Loucy (cell line): Measurements from ENCODE around the gene C22orf39.

Experiments
- H2AFZ ChIP-seq: fragments of 200-600 bp; sonication (generic); 2 replicates; pipeline ENCODE4 v1.6.0; 2016; ENCODE audit warnings: antibody characterized with exemption, mild to moderate bottlenecking, low read length, moderate library complexity
- H3F3A ChIP-seq: fragments of 200-600 bp; 2 replicates; pipeline ENCODE4 v1.6.0; 2016; ENCODE audit warnings: antibody characterized with exemption, low read depth, mild to moderate bottlenecking
- H3K27me3 ChIP-seq: fragments of 200-600 bp; sonication (generic); 2 replicates; pipeline ENCODE4 v1.6.1; 2014; ENCODE audit warnings: low read length, mild to moderate bottlenecking; ENCODE audit not compliant: insufficient read depth, poor library complexity, severe bottlenecking
- H3K36me3 ChIP-seq: fragments of 200-600 bp; sonication (generic); 2 replicates; pipeline ENCODE4 v1.6.1; 2016; ENCODE audit warnings: low read length; ENCODE audit not compliant: insufficient read depth
- H3K4me1 ChIP-seq: fragments of 200-600 bp; sonication (generic); 2 replicates; pipeline ENCODE4 v1.5.1; 2014; ENCODE audit warnings: low read length, mild to moderate bottlenecking; ENCODE audit not compliant: insufficient read depth, poor library complexity, severe bottlenecking
- H3K4me2 ChIP-seq: fragments of 200-600 bp; sonication (generic); 2 replicates; pipeline ENCODE4 v1.6.0; 2014; ENCODE audit warnings: antibody characterized with exemption, low read length, low read depth, mild to moderate bottlenecking; ENCODE audit not compliant: poor library complexity, severe bottlenecking
- H3K4me3 ChIP-seq: fragments of 200-600 bp; sonication (generic); 2 replicates; pipeline ENCODE4 v1.5.1; 2014; ENCODE audit warnings: low read length, mild to moderate bottlenecking, mixed read lengths; ENCODE audit not compliant: poor library complexity, severe bottlenecking
- H3K79me2 ChIP-seq: fragments of 200-600 bp; sonication (generic); 2 replicates; pipeline ENCODE4 v1.6.1; 2014; ENCODE audit warnings: low read length; ENCODE audit not compliant: insufficient read depth
- H3K9ac ChIP-seq: fragments of 200-600 bp; sonication (generic); 2 replicates; pipeline ENCODE4 v1.6.0; 2014; ENCODE audit warnings: mild to moderate bottlenecking, low read depth, low read length, moderate library complexity; ENCODE audit not compliant: poor library complexity, severe bottlenecking
- H3K9me2 ChIP-seq: fragments of 200-600 bp; sonication (generic); replicated peaks from 2 replicates; pipeline ENCODE4 v1.6.1; 2016; ENCODE audit warnings: low read depth, low read length, mixed read lengths
- H3K9me3 ChIP-seq: fragments of 200-600 bp; sonication (generic); 2 replicates; pipeline ENCODE4 v1.6.1; 2014; ENCODE audit warnings: mild to moderate bottlenecking, antibody characterized with exemption, low read length, low read depth; ENCODE audit not compliant: insufficient read depth
- H4K20me1 ChIP-seq: fragments of 200-600 bp; sonication (generic); 2 replicates; pipeline ENCODE4 v1.6.0; 2014; ENCODE audit warnings: antibody characterized with exemption, low read length, mild to moderate bottlenecking; ENCODE audit not compliant: insufficient read depth, poor library complexity, severe bottlenecking
- CTCF ChIP-seq: fragments of 200-600 bp; sonication (generic); conservative IDR thresholded peaks from 2 replicates; pipeline ENCODE4 v1.5.1; 2014; ENCODE audit warnings: mild to moderate bottlenecking, antibody characterized with exemption, low read length
- EZH2phosphoT487 ChIP-seq: fragments of 200-600 bp; IDR thresholded peaks from 2 replicates; pipeline ENCODE4 v1.6.1; 2018; ENCODE audit warnings: antibody characterized with exemption, mild to moderate bottlenecking, moderate library complexity, borderline replicate concordance

The C22orf39 gene

GRCh38 chr22:19422440-19423301 is 24.8 kb downstream of the C22orf39 start:
- H3K79me2 ChIP-seq = peaks cover 87% of the 10 kb centered on the region
- TF ChIP-seq EZH2phosphoT487 (no peak), CTCF (no peak)
- peak overlapping the region; percentile 3 for H3K9ac ChIP-seq
- peaks cover 49% of the 10 kb centered on the region for H3K4me1 ChIP-seq
- no peaks in the 10 kb centered on the region for H3K9me2 ChIP-seq
- H3K9me3 ChIP-seq = no peaks in the 10 kb centered on the region
- no peaks in the 10 kb centered on the region; the same call in 1 of the 2 replicates for H3F3A ChIP-seq
- H2AFZ ChIP-seq = no peak overlapping the region
- peaks cover 17% of the 10 kb centered on the region for H4K20me1 ChIP-seq
- peak overlapping the region; percentile 29 for H3K4me2 ChIP-seq
- H3K27me3 ChIP-seq = no peaks in the 10 kb centered on the region
- H3K36me3 ChIP-seq = peaks cover 6% of the 10 kb centered on the region; the same call in 1 of the 2 replicates
- H3K4me3 ChIP-seq = no peak overlapping the region

- peaks cover 14% of the 10 kb centered on the region for H4K20me1 ChIP-seq
- H3K9me2 ChIP-seq = no peaks in the 10 kb centered on the region
- peaks cover 87% of the 10 kb centered on the region for H3K79me2 ChIP-seq
- peak overlapping the region; percentile 41 for H3K4me2 ChIP-seq
- H3K27me3 ChIP-seq = no peaks in the 10 kb centered on the region
- peaks cover 49% of the 10 kb centered on the region for H3K4me1 ChIP-seq
- TF ChIP-seq EZH2phosphoT487 (no peak), CTCF (no peak)
- H3K9me3 ChIP-seq = no peaks in the 10 kb centered on the region
- no peak overlapping the region for H3K4me3 ChIP-seq
- H3F3A ChIP-seq = no peaks in the 10 kb centered on the region; the same call in 1 of the 2 replicates
- H3K9ac ChIP-seq = no peak overlapping the region
- H3K36me3 ChIP-seq = peaks cover 5% of the 10 kb centered on the region; the same call in 1 of the 2 replicates
- no peak overlapping the region for H2AFZ ChIP-seq
Observed at GRCh38 chr22:19420321-19420720, 27.2 kb downstream of the C22orf39 start.

- Histone ChIP-seq H3K9ac (peak overlapping the region; percentile 54), H3K9me3 (no peaks in the 10 kb centered on the region), H3F3A (no peaks in the 10 kb centered on the region; the same call in 1 of the 2 replicates), H2AFZ (no peak overlapping the region), H3K4me2 (peak overlapping the region; percentile 41), H3K4me3 (peak overlapping the region; percentile 17), H3K36me3 (no peaks in the 10 kb centered on the region), H3K27me3 (no peaks in the 10 kb centered on the region), H3K4me1 (peaks cover 43% of the 10 kb centered on the region), H3K79me2 (peaks cover 85% of the 10 kb centered on the region), H4K20me1 (peaks cover 8% of the 10 kb centered on the region), H3K9me2 (no peaks in the 10 kb centered on the region)
- TF ChIP-seq EZH2phosphoT487 (no peak), CTCF (no peak)
Observed at GRCh38 chr22:19419464-19420178, 27.9 kb downstream of the C22orf39 start.
